Peyer's patch (tissue), 4 donors: Measurements from ENCODE around the gene NPM3.

Experiments used
- CTCF ChIP-seq, 6 experiments: fragments of 450-650 bp in 4 of 6; fragments of 200-600 bp in 2 of 6; sonication (generic) in 1 of 6; IDR thresholded peaks; one replicate each; pipeline ENCODE4 v1.5.1; 2017 to 2019; ENCODE audit warnings: antibody characterized with exemption in 6 of 6, mild to moderate bottlenecking in 3 of 6, moderate library complexity in 1 of 6
- POLR2A ChIP-seq, 2 donors: fragments of 450-650 bp; IDR thresholded peaks; one replicate each; pipeline ENCODE4 v1.5.1; 2017; ENCODE audit warnings: antibody characterized with exemption in 2 of 2, mild to moderate bottlenecking in 2 of 2, moderate library complexity in 2 of 2

GRCh38 chr10:101768791-101769170 lies 14.5 kb downstream of the NPM3 start:
- TF ChIP-seq CTCF (IDR thresholded peaks at IDR 0.05) = no peak
- TF ChIP-seq POLR2A (IDR thresholded peaks at IDR 0.05) = no peak
